Uterus (tissue), 4 donors: ENCODE data around the gene ATP9B. TPM values are rescaled to one million over a fixed set of nuclear protein-coding genes. Genes with fewer than 3 reads are reported as not detected.

Experiments
- DNase-seq, 2 donors: peaks; one replicate each; pipeline ENCODE4 v3.0.0-alpha.2; 2019 to 2020
- H3K27ac ChIP-seq, 2 donors: fragments of 200-600 bp; sonication (generic); 1 replicate in 1 of 2; 2 replicates in 1 of 2; pipeline ENCODE4 v1.5.1; 2016 to 2018
- H3K27me3 ChIP-seq, 2 donors: fragments of 200-600 bp; sonication (generic); one replicate each; pipeline ENCODE4 v1.5.1; 2018 to 2019; ENCODE audit warnings: control low read depth in 1 of 2
- H3K36me3 ChIP-seq, 2 donors: fragments of 200-600 bp; sonication (generic); one replicate each; pipeline ENCODE4 v1.5.1; 2019; ENCODE audit warnings: control low read depth in 1 of 2
- H3K4me1 ChIP-seq, 2 donors: fragments of 200-600 bp; sonication (generic); one replicate each; pipeline ENCODE4 v1.5.1; 2018 to 2019; ENCODE audit warnings: control low read depth in 1 of 2
- H3K4me3 ChIP-seq, 2 donors: fragments of 200-600 bp; sonication (generic); 1 replicate in 1 of 2; 2 replicates in 1 of 2; pipeline ENCODE4 v1.5.1; 2018 to 2019; ENCODE audit warnings: mild to moderate bottlenecking in 1 of 2
- H3K9me3 ChIP-seq, 2 donors: fragments of 200-600 bp; sonication (generic); one replicate each; pipeline ENCODE4 v1.5.1; 2019; ENCODE audit warnings: control low read depth in 1 of 2
- POLR2A ChIP-seq, 2 donors: fragments of 450-650 bp; IDR thresholded peaks; one replicate each; pipeline ENCODE4 v1.6.1; 2016; ENCODE audit warnings: antibody characterized with exemption in 2 of 2, mild to moderate bottlenecking in 1 of 2, moderate library complexity in 1 of 2
- intact Hi-C: fragments of 100-400 bp; cut with DNase I; formaldehyde crosslinking; loops from one replicate; pipeline ENCODE4 v1.15.1; 2023; ENCODE audit warnings: low total_unique reads
- total RNA-seq, 4 donors: library from RNA; depleted of rRNA in 3 of 4; stranded (reverse); fragments of >200 nt in 3 of 4; gene quantifications; one replicate each; pipeline versions ENCODE4 v1.1.0 to v1.2.4, GENCODE V29; 2014 to 2023
- TF ChIP-seq, protein P1 (sequence below), 4 experiments: fragments of 200-600 bp in 2 of 4; fragments of 450-650 bp in 2 of 4; sonication (generic) in 2 of 4; IDR thresholded peaks; one replicate each; pipeline ENCODE4 v1.5.1; 2016 to 2019; ENCODE audit warnings: antibody characterized with exemption in 4 of 4, mild to moderate bottlenecking in 2 of 4, moderate library complexity in 1 of 4
- donor health status: DM: yes; HTN: yes; CAD: no.

The ATP9B gene
- total RNA-seq, 4 donors from 2014 or later = 18.2 to 111 (median 70.3) TPM

DNA sequence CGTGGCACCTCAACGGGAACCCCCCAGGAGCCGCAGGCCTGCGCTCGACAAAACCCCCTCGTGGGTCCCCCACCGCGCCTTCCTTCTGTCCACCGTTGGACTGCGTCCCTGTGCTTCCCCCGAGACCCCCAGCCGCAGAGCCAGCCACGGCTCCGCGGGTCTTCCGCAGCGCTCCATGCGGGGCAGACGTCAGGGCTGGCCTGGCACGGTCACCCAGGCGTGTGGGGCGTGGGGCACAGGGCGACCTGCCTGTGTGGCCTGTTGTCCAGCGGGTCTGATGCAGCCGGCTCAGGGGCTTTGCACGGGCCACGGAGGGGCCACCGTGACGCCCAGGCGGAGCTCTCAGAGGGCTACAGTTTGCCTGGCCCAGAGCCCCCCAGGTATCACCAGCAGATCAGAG lies 337.5 kb downstream of the ATP9B start:
- no peak for DNase-seq
- Histone ChIP-seq H3K36me3 (no peaks in the 10 kb centered on the region), H3K27ac (no peak overlapping the region), H3K4me1 (no peaks in the 10 kb centered on the region), H3K9me3 (no peaks in the 10 kb centered on the region), H3K4me3 (no peak overlapping the region), H3K27me3 (no peaks in the 10 kb centered on the region)
- no peak for TF ChIP-seq POLR2A (IDR thresholded peaks at IDR 0.05)
- TF ChIP-seq, protein P1, sequence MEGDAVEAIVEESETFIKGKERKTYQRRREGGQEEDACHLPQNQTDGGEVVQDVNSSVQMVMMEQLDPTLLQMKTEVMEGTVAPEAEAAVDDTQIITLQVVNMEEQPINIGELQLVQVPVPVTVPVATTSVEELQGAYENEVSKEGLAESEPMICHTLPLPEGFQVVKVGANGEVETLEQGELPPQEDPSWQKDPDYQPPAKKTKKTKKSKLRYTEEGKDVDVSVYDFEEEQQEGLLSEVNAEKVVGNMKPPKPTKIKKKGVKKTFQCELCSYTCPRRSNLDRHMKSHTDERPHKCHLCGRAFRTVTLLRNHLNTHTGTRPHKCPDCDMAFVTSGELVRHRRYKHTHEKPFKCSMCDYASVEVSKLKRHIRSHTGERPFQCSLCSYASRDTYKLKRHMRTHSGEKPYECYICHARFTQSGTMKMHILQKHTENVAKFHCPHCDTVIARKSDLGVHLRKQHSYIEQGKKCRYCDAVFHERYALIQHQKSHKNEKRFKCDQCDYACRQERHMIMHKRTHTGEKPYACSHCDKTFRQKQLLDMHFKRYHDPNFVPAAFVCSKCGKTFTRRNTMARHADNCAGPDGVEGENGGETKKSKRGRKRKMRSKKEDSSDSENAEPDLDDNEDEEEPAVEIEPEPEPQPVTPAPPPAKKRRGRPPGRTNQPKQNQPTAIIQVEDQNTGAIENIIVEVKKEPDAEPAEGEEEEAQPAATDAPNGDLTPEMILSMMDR (IDR thresholded peaks at IDR 0.05) = no peak
- intact Hi-C loops = no loop called here

DNA sequence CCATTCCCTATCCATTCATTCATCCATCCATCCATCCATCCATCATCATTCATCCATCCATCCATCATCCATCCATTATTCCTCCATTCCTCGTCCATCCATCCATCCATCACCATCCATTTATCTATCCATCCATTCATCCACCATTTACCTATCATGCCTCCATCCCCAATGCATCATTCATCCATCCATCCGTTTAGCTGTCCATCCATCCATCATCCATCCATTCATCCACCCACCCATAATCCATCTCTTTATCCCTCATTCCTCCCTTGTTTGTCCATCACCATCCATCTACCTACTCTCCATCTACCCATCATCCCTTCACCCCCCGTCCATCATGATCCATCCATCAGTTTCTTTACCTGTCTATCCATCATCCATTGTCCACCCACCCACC lies 340.1 kb downstream of the ATP9B start:
- H3K4me3 ChIP-seq = no peak overlapping the region
- intact Hi-C loops = no loop called here
- no peak for TF ChIP-seq POLR2A (IDR thresholded peaks at IDR 0.05)
- TF ChIP-seq, protein P1 (IDR thresholded peaks at IDR 0.05) = no peak
- H3K4me1 ChIP-seq = no peaks in the 10 kb centered on the region
- no peak overlapping the region for H3K27ac ChIP-seq
- no peaks in the 10 kb centered on the region for H3K9me3 ChIP-seq
- no peaks in the 10 kb centered on the region for H3K27me3 ChIP-seq
- H3K36me3 ChIP-seq = no peaks in the 10 kb centered on the region
- no peak for DNase-seq

DNA sequence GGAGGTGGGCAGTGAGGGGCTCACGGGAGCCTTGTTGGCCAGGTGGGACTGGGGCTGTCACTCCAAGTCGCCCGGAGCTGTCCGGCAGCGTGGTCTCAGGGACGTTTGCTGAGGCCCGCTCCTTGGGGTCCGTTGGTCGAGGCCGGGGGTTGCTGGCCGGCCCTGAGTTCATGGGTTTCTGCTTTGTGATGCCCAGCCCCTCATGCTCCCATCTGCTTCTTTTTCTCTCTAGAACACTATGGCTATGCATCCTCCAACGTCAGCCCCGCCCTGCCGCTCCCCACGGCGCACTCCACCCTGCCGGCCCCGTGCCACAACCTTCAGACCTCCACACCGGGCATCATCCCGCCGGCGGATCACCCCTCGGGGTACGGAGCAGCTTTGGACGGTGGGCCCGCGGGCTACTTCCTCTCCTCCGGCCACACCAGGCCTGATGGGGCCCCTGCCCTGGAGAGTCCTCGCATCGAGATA lies 341.0 kb downstream of the ATP9B start:
- H3K27ac ChIP-seq = no peak overlapping the region
- H3K27me3 ChIP-seq = no peaks in the 10 kb centered on the region
- intact Hi-C loops = no loop called here
- H3K36me3 ChIP-seq = no peaks in the 10 kb centered on the region
- no peaks in the 10 kb centered on the region for H3K9me3 ChIP-seq
- no peak for TF ChIP-seq POLR2A (IDR thresholded peaks at IDR 0.05)
- TF ChIP-seq, protein P1 (IDR thresholded peaks at IDR 0.05) = no peak
- DNase-seq = no peak
- no peak overlapping the region for H3K4me3 ChIP-seq
- H3K4me1 ChIP-seq = no peaks in the 10 kb centered on the region

DNA sequence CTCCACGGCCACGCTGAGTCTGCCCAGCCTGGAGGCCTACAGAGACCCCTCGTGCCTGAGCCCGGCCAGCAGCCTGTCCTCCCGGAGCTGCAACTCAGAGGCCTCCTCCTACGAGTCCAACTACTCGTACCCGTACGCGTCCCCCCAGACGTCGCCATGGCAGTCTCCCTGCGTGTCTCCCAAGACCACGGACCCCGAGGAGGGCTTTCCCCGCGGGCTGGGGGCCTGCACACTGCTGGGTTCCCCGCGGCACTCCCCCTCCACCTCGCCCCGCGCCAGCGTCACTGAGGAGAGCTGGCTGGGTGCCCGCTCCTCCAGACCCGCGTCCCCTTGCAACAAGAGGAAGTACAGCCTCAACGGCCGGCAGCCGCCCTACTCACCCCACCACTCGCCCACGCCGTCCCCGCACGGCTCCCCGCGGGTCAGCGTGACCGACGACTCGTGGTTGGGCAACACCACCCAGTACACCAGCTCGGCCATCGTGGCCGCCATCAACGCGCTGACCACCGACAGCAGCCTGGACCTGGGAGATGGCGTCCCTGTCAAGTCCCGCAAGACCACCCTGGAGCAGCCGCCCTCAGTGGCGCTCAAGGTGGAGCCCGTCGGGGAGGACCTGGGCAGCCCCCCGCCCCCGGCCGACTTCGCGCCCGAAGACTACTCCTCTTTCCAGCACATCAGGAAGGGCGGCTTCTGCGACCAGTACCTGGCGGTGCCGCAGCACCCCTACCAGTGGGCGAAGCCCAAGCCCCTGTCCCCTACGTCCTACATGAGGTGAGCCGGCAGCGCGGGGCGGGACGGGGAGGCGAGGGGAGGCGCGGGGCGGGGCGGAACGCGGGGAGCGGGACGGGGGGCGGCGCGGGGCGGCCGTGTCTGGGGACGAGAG lies 341.8 kb downstream of the ATP9B start:
- Histone ChIP-seq H3K27me3 (no peaks in the 10 kb centered on the region), H3K36me3 (no peaks in the 10 kb centered on the region), H3K9me3 (no peaks in the 10 kb centered on the region), H3K4me3 (no peak overlapping the region), H3K4me1 (no peaks in the 10 kb centered on the region), H3K27ac (no peak overlapping the region)
- TF ChIP-seq, protein P1 (IDR thresholded peaks at IDR 0.05) = no peak
- TF ChIP-seq POLR2A (IDR thresholded peaks at IDR 0.05) = no peak
- intact Hi-C loops = no loop called here
- no peak for DNase-seq
